Measurements from ENCODE around the gene FRMD4B.

DNA sequence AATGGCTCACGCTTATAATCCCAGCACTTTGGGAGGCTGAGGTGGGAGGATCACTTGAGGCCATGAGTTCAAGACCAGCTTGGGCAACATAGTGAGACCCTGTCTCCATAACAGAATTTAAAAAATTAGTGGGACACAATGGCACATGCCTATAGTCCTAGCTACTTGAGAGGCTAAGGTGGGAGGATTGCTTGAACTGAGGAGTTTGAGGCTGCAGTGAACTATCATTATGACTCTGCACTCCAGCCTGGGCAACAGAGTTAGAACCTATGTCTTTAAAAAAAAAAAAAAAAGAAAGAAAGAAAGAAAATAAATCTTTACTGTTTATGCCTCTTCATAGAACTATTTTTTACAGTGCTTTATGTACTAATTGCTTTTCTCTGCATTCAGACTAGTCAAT is 178.9 kb downstream of the FRMD4B start:
- TF ChIP-seq CTCF (conservative IDR thresholded peaks at IDR 0.05; ENCODE audit: low read length), result no peak
- no peak for TF ChIP-seq EZH2phosphoT487 (IDR thresholded peaks at IDR 0.05; ENCODE audit: borderline replicate concordance)

All from Loucy (cell line).